HUES6 (cell line): ENCODE data around the gene MAPK12.

Source experiments
- H3K27ac ChIP-seq: 2 replicates; pipeline ENCODE4 v1.7.0; 2013; ENCODE audit warnings: low read depth, mild to moderate bottlenecking, low read length, inconsistent platforms
- H3K27me3 ChIP-seq: 2 replicates; pipeline ENCODE4 v1.6.1; 2013; ENCODE audit warnings: low read length; ENCODE audit not compliant: control insufficient read depth, insufficient read depth
- H3K36me3 ChIP-seq: 2 replicates; pipeline ENCODE4 v1.6.1; 2013; ENCODE audit warnings: low read length; ENCODE audit not compliant: control insufficient read depth, insufficient read depth
- H3K4me1 ChIP-seq: 2 replicates; pipeline ENCODE4 v1.6.1; 2013; ENCODE audit warnings: low read length; ENCODE audit not compliant: control insufficient read depth, insufficient read depth
- H3K4me3 ChIP-seq: 2 replicates; pipeline ENCODE4 v1.5.1; 2013; ENCODE audit warnings: low read depth, low read length
- H3K9ac ChIP-seq: one replicate; pipeline ENCODE4 v1.6.1; 2013; ENCODE audit warnings: mild to moderate bottlenecking, low read length
- H3K9me3 ChIP-seq: 2 replicates; pipeline ENCODE4 v1.6.1; 2013; ENCODE audit warnings: low read depth, low read length; ENCODE audit not compliant: control insufficient read depth, insufficient read depth

Gene MAPK12

DNA sequence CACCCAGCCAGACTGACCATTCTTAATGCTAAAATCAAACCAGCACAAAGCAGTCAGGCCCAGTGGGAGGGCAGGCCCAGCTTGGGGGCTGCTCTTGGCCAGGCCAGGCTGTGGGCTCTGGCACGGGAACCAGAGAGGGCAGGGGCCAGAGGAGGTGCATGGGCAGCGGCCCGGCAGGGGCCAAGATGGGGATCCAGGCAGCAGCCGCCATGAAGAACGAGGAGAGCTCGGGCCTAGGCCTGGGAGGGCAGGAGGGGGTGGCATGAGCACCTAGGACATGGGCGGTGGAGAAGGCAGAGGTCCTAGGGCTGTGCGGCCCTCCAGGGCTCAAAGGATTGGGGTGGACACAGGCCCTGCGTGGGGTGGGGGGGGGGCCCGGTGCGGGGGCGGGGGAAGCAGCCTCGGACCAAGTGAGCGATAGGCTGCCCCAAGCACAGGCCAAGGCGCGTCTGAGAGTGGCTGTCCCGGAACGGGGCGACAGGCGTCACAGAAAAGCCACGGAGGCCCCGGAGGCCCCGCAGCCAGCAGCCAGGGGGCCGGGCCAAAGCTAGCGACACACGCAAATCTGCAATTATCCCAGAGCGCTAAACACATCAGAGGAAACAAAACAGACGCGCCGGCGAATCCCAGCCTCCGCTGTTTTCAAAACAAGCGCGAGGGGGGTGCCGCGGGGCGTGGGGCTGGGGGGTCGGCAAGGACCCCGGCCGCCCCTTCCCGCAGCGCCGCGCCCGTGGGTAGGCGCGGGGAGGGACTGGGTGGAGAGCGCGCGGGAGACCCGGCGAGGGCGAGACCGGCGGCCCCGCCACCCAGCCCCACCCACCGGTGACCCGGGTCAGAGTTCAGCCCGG, 37.7 kb upstream of the MAPK12 start:
- Histone ChIP-seq H3K4me1 (peaks cover 38% of the 10 kb centered on the region), H3K4me3 (peak overlapping the region; percentile 54), H3K36me3 (no peaks in the 10 kb centered on the region), H3K9me3 (no peaks in the 10 kb centered on the region), H3K9ac (no peak overlapping the region), H3K27me3 (no peaks in the 10 kb centered on the region), H3K27ac (no peak overlapping the region)

DNA sequence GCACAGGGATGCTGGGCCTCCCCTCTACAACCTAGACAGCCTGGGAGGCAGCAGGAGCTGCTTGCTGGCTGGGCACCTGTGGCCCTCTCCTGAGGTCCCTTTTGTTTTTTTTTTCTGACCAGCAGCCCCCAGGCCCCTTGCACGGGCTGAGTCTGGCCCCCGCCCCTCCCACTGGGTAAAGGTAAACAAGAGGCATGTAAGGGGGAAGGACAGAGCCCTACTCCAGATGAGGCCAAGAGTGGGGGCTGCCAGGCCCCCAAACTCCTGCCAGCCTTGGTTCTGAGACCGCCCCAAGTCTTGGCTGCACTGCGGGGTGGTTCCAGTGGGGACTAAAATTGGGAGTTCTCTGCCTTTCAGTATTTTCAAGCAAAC, 36.8 kb upstream of the MAPK12 start:
- Histone ChIP-seq H3K4me3 (no peak overlapping the region), H3K9ac (no peak overlapping the region), H3K36me3 (no peaks in the 10 kb centered on the region), H3K4me1 (peaks cover 36% of the 10 kb centered on the region), H3K9me3 (no peaks in the 10 kb centered on the region), H3K27ac (no peak overlapping the region), H3K27me3 (no peaks in the 10 kb centered on the region)

DNA sequence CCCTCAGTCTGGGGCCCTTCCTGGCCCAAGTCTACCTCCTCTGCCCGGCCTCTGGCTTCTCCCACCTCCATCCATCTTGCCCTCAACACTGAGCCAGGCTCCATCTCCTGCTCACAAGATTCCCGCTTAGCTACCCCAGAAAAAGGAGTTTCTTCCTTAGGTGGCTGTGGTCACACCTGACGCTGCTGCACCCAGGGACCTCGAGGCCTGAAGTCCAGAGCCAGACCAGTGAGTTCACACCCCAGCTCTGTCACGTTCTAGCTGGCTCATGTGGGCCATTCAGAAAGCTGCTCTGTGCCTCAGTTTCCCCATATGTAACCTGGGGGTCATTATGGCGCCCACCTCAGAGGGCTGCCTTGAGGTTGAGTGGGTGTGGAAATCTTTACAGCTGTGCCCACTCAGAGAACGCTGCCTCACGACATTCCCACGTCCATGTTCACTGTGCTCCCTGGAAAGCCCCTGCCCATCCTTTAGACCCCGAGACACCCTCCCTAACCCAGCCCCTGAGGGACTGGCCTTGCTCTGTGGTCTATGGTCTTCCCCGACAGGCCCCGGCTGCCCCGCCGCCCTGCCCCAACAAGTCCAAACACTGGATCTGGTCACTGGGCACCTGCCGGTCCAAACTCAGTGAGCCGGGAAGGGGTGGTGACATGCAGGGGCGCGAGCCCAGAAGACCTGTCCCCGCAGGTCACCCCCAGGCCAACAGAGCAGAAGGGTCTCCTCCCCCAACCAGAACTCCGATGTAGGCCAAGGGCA, 36.2 kb upstream of the MAPK12 start:
- no peak overlapping the region for H3K9ac ChIP-seq
- no peak overlapping the region for H3K4me3 ChIP-seq
- H3K27ac ChIP-seq, result no peak overlapping the region
- H3K9me3 ChIP-seq, result no peaks in the 10 kb centered on the region
- H3K4me1 ChIP-seq, result peaks cover 39% of the 10 kb centered on the region
- no peaks in the 10 kb centered on the region for H3K36me3 ChIP-seq
- H3K27me3 ChIP-seq, result no peaks in the 10 kb centered on the region

DNA sequence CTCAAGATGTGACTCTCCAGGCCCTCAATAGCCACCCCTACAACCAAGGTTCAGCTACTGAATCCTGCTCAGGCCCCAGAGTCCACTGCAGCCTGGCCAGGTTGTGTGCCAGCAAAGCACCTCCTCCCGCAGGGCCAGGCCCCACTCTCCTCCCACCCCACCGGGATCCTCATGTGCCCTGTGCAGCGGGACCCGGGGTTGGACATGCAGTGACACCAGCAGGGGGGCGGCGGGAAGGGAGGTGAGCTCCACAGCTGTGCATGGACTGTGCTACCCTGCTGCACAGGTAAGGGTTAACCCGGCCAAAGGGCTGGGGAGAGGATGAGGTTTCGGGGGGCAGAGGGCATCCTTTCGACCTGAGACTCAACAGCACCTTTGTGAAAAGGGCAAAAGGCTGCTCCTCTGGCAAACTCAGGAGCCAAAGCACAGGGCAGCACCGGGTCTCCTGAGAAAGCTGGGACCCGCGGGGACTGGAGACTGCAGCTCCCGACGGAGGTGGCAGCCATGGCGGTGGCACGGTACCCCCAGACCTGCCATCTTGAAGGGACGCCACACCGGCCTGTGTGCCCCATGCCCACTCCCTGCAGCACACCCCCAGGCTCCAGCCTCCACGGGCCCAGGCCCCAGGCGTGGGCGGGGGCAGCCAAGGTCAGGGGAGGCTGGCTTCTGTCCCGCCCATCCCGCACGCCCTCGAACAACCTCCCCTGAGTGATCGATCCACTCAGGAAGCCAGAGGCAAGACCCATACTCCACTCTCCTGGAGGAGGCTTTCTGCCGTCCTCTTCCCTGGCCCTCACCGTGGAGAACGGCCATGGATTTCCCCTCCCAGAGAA, 35.4 kb upstream of the MAPK12 start:
- Histone ChIP-seq H3K9me3 (no peaks in the 10 kb centered on the region), H3K4me3 (no peak overlapping the region), H3K27ac (no peak overlapping the region), H3K9ac (no peak overlapping the region), H3K4me1 (peaks cover 43% of the 10 kb centered on the region), H3K36me3 (no peaks in the 10 kb centered on the region), H3K27me3 (no peaks in the 10 kb centered on the region)

- Histone ChIP-seq H3K9me3 (no peaks in the 10 kb centered on the region), H3K27ac (peak overlapping the region; percentile 93), H3K36me3 (peaks cover 17% of the 10 kb centered on the region), H3K4me3 (no peak overlapping the region), H3K4me1 (peaks cover 35% of the 10 kb centered on the region), H3K27me3 (no peaks in the 10 kb centered on the region), H3K9ac (peak overlapping the region; percentile 71)
Observed at GRCh38 chr22:50294319-50294656, 32.8 kb upstream of the MAPK12 start.

DNA sequence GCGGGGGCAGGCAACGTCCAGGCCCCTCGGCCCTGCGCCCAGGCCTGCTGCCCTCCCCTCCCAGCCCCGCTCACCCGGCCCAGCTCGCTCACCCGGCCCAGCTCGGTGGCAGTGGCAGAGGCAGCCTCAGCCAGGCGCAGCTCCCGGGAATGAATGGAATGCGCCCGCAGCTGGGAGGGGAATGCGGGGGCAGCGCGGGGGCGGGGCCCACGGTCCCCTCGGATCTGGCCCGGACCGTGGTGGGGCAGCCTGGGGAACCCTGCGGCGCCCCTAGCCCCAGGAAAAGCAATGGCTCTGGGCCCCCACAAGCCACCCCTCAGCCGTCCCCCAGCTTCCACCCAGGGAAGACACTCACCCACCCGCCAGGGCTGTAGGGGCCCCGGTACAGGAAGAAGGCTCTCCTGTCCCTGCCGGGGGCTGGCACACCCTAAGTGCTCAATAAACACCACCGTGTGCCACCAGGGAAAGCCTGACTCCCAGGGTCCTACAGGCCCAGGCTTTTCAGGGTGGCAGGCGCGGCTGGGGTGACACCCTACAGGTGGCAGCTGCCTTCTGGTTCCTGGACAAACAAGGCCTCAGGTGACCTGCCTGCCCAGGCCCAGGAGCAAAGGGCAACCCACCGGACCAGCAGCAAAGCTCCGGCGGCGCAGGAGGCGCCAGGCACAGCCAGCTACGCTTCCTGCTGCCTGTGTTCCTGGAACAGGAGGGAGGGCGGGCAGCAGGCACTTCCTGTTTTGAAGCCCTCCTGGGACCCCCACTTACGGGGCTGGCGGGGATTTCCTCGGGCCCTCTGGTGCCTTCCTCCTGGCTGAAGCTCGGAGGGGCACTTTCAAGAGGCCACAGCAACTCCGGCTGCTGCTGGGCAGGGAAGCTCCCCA, 32.2 kb upstream of the MAPK12 start:
- Histone ChIP-seq H3K27me3 (no peaks in the 10 kb centered on the region), H3K4me1 (peaks cover 31% of the 10 kb centered on the region), H3K27ac (peak overlapping the region; percentile 93), H3K4me3 (peak overlapping the region; percentile 16; the same call in 1 of the 2 replicates), H3K9ac (peak overlapping the region; percentile 71), H3K9me3 (no peaks in the 10 kb centered on the region), H3K36me3 (peaks cover 23% of the 10 kb centered on the region)

GRCh38 chr22:50292643-50293440, 31.4 kb upstream of the MAPK12 start:
- H3K9me3 ChIP-seq, result no peaks in the 10 kb centered on the region
- peak overlapping the region; percentile 72 for H3K9ac ChIP-seq
- no peaks in the 10 kb centered on the region for H3K27me3 ChIP-seq
- H3K36me3 ChIP-seq, result peaks cover 29% of the 10 kb centered on the region
- H3K4me3 ChIP-seq, result peak overlapping the region; percentile 21
- H3K4me1 ChIP-seq, result peaks cover 30% of the 10 kb centered on the region
- peak overlapping the region; percentile 93; the same call in 1 of the 2 replicates for H3K27ac ChIP-seq

GRCh38 chr22:50289942-50290630, 28.6 kb upstream of the MAPK12 start:
- Histone ChIP-seq H3K27me3 (no peaks in the 10 kb centered on the region), H3K9ac (no peak overlapping the region), H3K4me3 (no peak overlapping the region), H3K9me3 (no peaks in the 10 kb centered on the region), H3K4me1 (peaks cover 22% of the 10 kb centered on the region), H3K36me3 (peaks cover 50% of the 10 kb centered on the region), H3K27ac (no peak overlapping the region)

DNA sequence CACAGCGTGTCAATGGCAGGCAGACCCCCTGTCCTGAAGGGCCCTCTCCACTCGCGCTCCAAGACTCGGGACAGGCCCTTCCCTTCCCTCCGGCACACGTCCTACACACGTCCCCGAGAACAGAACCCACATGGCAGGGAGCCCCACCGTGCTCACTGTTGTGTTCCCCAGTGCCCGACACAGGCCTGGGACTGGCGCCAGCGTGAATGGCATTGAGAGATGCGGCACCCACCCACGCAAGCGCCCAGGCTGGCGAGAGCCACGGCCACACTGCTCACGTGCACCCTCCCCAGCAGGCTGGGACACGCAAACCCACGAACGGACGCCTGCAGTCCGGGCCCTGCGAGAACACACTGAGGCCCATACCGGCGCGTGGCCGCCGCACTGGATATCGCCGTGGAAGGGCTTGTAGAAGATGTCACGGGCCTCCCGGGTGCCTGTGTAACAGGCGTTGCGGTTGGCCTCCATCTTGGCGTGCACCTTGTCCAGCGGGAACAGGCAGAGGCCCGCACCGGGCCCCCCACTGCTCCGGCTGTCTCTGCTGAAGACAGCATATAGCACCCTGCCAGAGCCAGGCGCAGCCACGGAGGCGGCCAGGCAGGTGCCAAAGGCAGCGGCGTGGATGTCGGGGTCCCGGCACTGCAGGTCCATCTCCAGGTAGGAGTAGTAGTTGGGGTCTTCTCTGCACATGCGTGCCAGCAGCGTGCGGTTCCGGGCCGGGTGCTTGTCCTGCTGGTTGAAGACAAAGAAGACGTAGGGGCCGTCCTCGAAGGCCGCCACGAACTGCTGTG, 27.9 kb upstream of the MAPK12 start:
- Histone ChIP-seq H3K36me3 (peaks cover 53% of the 10 kb centered on the region), H3K4me1 (peaks cover 18% of the 10 kb centered on the region)

More for the DNA sequence above, 27.9 kb upstream of the MAPK12 start:
- H3K4me3 ChIP-seq, result no peak overlapping the region
- H3K9me3 ChIP-seq, result no peaks in the 10 kb centered on the region
- H3K27ac ChIP-seq, result no peak overlapping the region
- H3K27me3 ChIP-seq, result no peaks in the 10 kb centered on the region
- no peak overlapping the region for H3K9ac ChIP-seq
